ENCODE data around the gene PHACTR3.

The PHACTR3 gene

GRCh38 chr20:59832406-59833363, 228.3 kb downstream of the PHACTR3 start:
- H3K27me3 ChIP-seq (replicated peaks; ENCODE audit: insufficient read depth, low read length) = peaks cover 18% of the 10 kb centered on the region; the same call in 1 of the 2 replicates
- no peak overlapping the region for H3K9ac ChIP-seq (ENCODE audit: low read length)
- TF ChIP-seq EZH2 (optimal IDR thresholded peaks at IDR 0.05; ENCODE audit: low read depth, low read length) (no peak), EZH2phosphoT487 (IDR thresholded peaks at IDR 0.05; ENCODE audit: low read length) (no peak), CTCF (IDR thresholded peaks at IDR 0.05; ENCODE audit: low read length) (no peak)
- H3K27ac ChIP-seq (ENCODE audit: low read length) = no peak overlapping the region
- H3F3A ChIP-seq (ENCODE audit: insufficient read depth, low read length) = peaks cover 7% of the 10 kb centered on the region; the same call in 1 of the 2 replicates
- no peaks in the 10 kb centered on the region for H3K9me3 ChIP-seq (replicated peaks; ENCODE audit: insufficient read depth, low read length)
- H3K79me2 ChIP-seq (ENCODE audit: low read length) = no peaks in the 10 kb centered on the region
- no peak for DNase-seq
- no peaks in the 10 kb centered on the region for H3K36me3 ChIP-seq (replicated peaks; ENCODE audit: insufficient read depth, low read length)
- peaks cover 7% of the 10 kb centered on the region for H3K4me1 ChIP-seq (ENCODE audit: low read length)
- H3K9me2 ChIP-seq (replicated peaks; ENCODE audit: insufficient read depth, low read length) = no peaks in the 10 kb centered on the region
- no peaks in the 10 kb centered on the region for H4K20me1 ChIP-seq (ENCODE audit: insufficient read depth, low read length)
- no peak overlapping the region for H3K4me3 ChIP-seq (ENCODE audit: low read length)
- H3K4me2 ChIP-seq (ENCODE audit: low read depth, low read length) = no peak overlapping the region
- H2AFZ ChIP-seq (ENCODE audit: low read length) = no peak overlapping the region

- Histone ChIP-seq H3K27ac (ENCODE audit: low read length) (no peak overlapping the region), H2AFZ (ENCODE audit: low read length) (no peak overlapping the region), H3K9me2 (replicated peaks; ENCODE audit: insufficient read depth, low read length) (no peaks in the 10 kb centered on the region), H3K9me3 (replicated peaks; ENCODE audit: insufficient read depth, low read length) (no peaks in the 10 kb centered on the region), H4K20me1 (ENCODE audit: insufficient read depth, low read length) (no peaks in the 10 kb centered on the region), H3K9ac (ENCODE audit: low read length) (no peak overlapping the region), H3K79me2 (ENCODE audit: low read length) (no peaks in the 10 kb centered on the region), H3K27me3 (replicated peaks; ENCODE audit: insufficient read depth, low read length) (no peaks in the 10 kb centered on the region; the same call in 1 of the 2 replicates), H3K4me3 (ENCODE audit: low read length) (no peak overlapping the region), H3K4me1 (ENCODE audit: low read length) (peaks cover 20% of the 10 kb centered on the region), H3K36me3 (replicated peaks; ENCODE audit: insufficient read depth, low read length) (no peaks in the 10 kb centered on the region), H3K4me2 (ENCODE audit: low read depth, low read length) (no peak overlapping the region), H3F3A (ENCODE audit: insufficient read depth, low read length) (peaks cover 10% of the 10 kb centered on the region; the same call in 1 of the 2 replicates)
- TF ChIP-seq EZH2 (optimal IDR thresholded peaks at IDR 0.05; ENCODE audit: low read depth, low read length) (no peak), CTCF (IDR thresholded peaks at IDR 0.05; ENCODE audit: low read length) (no peak), EZH2phosphoT487 (IDR thresholded peaks at IDR 0.05; ENCODE audit: low read length) (no peak)
- DNase-seq = no peak
Observed at GRCh38 chr20:59835057-59835447, 230.7 kb downstream of the PHACTR3 start.

GRCh38 chr20:59835448-59836395, 231.4 kb downstream of the PHACTR3 start:
- DNase-seq = no peak
- Histone ChIP-seq H3K4me3 (ENCODE audit: low read length) (no peak overlapping the region), H3K27me3 (replicated peaks; ENCODE audit: insufficient read depth, low read length) (no peaks in the 10 kb centered on the region), H3K9me2 (replicated peaks; ENCODE audit: insufficient read depth, low read length) (no peaks in the 10 kb centered on the region), H4K20me1 (ENCODE audit: insufficient read depth, low read length) (no peaks in the 10 kb centered on the region), H3K9me3 (replicated peaks; ENCODE audit: insufficient read depth, low read length) (no peaks in the 10 kb centered on the region), H3K4me2 (ENCODE audit: low read depth, low read length) (no peak overlapping the region), H3K4me1 (ENCODE audit: low read length) (peaks cover 20% of the 10 kb centered on the region), H3K36me3 (replicated peaks; ENCODE audit: insufficient read depth, low read length) (no peaks in the 10 kb centered on the region), H3F3A (ENCODE audit: insufficient read depth, low read length) (peaks cover 10% of the 10 kb centered on the region; the same call in 1 of the 2 replicates), H3K79me2 (ENCODE audit: low read length) (no peaks in the 10 kb centered on the region), H3K9ac (ENCODE audit: low read length) (no peak overlapping the region), H2AFZ (ENCODE audit: low read length) (no peak overlapping the region), H3K27ac (ENCODE audit: low read length) (no peak overlapping the region)
- TF ChIP-seq EZH2 (optimal IDR thresholded peaks at IDR 0.05; ENCODE audit: low read depth, low read length) = no peak
- TF ChIP-seq CTCF (IDR thresholded peaks at IDR 0.05; ENCODE audit: low read length) = no peak
- no peak for TF ChIP-seq EZH2phosphoT487 (IDR thresholded peaks at IDR 0.05; ENCODE audit: low read length)

All from MM.1S (cell line).